ENCODE results near the gene PIK3C2A. TPM values are rescaled to one million over a fixed set of nuclear protein-coding genes. Genes with fewer than 3 reads are reported as not detected.

The PIK3C2A gene
- total and polyA plus RNA-seq, 2 donors = 12.6 to 18.5 TPM

- Histone ChIP-seq H3K27ac (ENCODE audit: low read depth in 1 of 2, low read length in 1 of 2) (no peak overlapping the region), H3K4me1 (ENCODE audit: control insufficient read depth in 2 of 2, insufficient read depth in 2 of 2, low read length in 2 of 2) (no peaks in the 10 kb centered on the region), H3K9me3 (ENCODE audit: control insufficient read depth in 2 of 2, insufficient read depth in 1 of 2, low read length in 1 of 2) (no peaks in the 10 kb centered on the region), H3K27me3 (ENCODE audit: control insufficient read depth in 2 of 2, insufficient read depth in 1 of 2, low read length in 1 of 2) (no peaks in the 10 kb centered on the region), H3K36me3 (ENCODE audit: control insufficient read depth in 2 of 2, insufficient read depth in 2 of 2, low read length in 1 of 2) (peaks cover 3 to 12% of the 10 kb centered on the region in 2 donors), H3K4me3 (ENCODE audit: low read length in 2 of 2) (no peak overlapping the region)
- WGBS = 97% methylated on average over 3 of the region's 3 CpGs
- no peak for DNase-seq (ENCODE audit: low read depth in 6 of 9, low spot score in 9 of 9)
Observed at GRCh38 chr11:17186932-17187692, 20.7 kb downstream of the PIK3C2A start.

DNA sequence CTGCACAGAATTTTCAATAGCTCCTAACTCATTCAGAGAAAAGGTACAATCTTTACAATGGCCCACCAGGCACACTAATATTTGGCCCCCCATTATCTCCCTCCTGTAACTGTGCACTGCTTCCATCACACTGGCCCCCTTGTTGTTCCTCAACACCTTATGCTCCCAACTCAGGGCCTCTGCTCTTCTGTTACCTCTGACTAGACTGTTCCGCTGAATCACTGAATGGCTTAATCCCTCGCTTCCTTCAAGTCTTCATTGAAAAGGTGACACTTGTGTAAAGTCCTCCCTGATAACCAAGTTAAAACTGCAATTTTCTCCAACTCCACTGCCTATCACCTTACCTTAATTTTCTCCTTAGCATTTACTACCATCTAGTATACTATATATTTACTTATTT lies 21.8 kb downstream of the PIK3C2A start:
- no peaks in the 10 kb centered on the region for H3K27me3 ChIP-seq (ENCODE audit: control insufficient read depth in 2 of 2, insufficient read depth in 1 of 2, low read length in 1 of 2)
- WGBS = 98% methylated on average over 2 of the region's 2 CpGs
- DNase-seq (ENCODE audit: low read depth in 6 of 9, low spot score in 9 of 9) = no peak
- H3K36me3 ChIP-seq (ENCODE audit: control insufficient read depth in 2 of 2, insufficient read depth in 2 of 2, low read length in 1 of 2) = peaks cover 3% of the 10 kb centered on the region in 2 donors
- H3K4me1 ChIP-seq (ENCODE audit: control insufficient read depth in 2 of 2, insufficient read depth in 2 of 2, low read length in 2 of 2) = no peaks in the 10 kb centered on the region
- no peaks in the 10 kb centered on the region for H3K9me3 ChIP-seq (ENCODE audit: control insufficient read depth in 2 of 2, insufficient read depth in 1 of 2, low read length in 1 of 2)
- no peak overlapping the region for H3K4me3 ChIP-seq (ENCODE audit: low read length in 2 of 2)
- H3K27ac ChIP-seq (ENCODE audit: low read depth in 1 of 2, low read length in 1 of 2) = no peak overlapping the region

DNA sequence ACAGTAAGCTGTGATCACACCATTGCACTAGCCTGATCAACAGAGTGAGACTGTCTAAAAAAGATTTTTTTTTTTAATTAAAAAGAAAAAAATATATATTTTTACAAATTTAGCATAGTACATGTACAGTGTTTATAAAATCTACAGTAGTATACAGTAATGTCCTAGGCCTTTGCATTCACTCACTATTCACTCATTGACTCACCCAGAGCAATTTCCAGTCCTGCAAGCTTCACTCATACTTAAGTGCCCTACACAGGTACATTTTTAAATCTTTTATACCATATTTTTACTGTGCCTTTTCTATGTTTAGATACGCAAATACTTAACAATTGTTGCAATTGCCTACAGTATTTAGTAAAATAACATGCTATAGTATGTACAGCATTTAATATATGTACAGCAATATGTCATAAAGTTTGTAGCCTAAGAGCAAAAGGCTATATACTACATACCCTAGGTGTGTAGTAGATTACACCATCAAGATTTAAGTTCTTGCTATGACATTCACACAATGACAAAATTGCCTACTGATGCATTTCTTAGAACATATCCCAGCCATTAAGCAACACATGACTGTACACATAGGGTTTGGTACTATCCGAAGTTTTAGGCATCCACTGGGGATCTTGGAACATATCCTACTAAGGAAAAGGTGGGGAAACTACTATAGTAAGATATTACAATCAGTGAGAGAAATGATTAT lies 22.8 kb downstream of the PIK3C2A start:
- no peaks in the 10 kb centered on the region for H3K27me3 ChIP-seq (ENCODE audit: control insufficient read depth in 2 of 2, insufficient read depth in 1 of 2, low read length in 1 of 2)
- no peaks in the 10 kb centered on the region for H3K9me3 ChIP-seq (ENCODE audit: control insufficient read depth in 2 of 2, insufficient read depth in 1 of 2, low read length in 1 of 2)
- 98% methylated on average over 2 of the region's 2 CpGs for WGBS
- H3K36me3 ChIP-seq (ENCODE audit: control insufficient read depth in 2 of 2, insufficient read depth in 2 of 2, low read length in 1 of 2) = peaks cover 3% of the 10 kb centered on the region in 2 donors
- no peak overlapping the region for H3K4me3 ChIP-seq (ENCODE audit: low read length in 2 of 2)
- no peak overlapping the region for H3K27ac ChIP-seq (ENCODE audit: low read depth in 1 of 2, low read length in 1 of 2)
- H3K4me1 ChIP-seq (ENCODE audit: control insufficient read depth in 2 of 2, insufficient read depth in 2 of 2, low read length in 2 of 2) = no peaks in the 10 kb centered on the region
- DNase-seq (ENCODE audit: low read depth in 6 of 9, low spot score in 9 of 9) = no peak

GRCh38 chr11:17183836-17184235 lies 23.9 kb downstream of the PIK3C2A start:
- no peak for DNase-seq (ENCODE audit: low read depth in 6 of 9, low spot score in 9 of 9)
- H3K9me3 ChIP-seq (ENCODE audit: control insufficient read depth in 2 of 2, insufficient read depth in 1 of 2, low read length in 1 of 2) = no peaks in the 10 kb centered on the region

DNA sequence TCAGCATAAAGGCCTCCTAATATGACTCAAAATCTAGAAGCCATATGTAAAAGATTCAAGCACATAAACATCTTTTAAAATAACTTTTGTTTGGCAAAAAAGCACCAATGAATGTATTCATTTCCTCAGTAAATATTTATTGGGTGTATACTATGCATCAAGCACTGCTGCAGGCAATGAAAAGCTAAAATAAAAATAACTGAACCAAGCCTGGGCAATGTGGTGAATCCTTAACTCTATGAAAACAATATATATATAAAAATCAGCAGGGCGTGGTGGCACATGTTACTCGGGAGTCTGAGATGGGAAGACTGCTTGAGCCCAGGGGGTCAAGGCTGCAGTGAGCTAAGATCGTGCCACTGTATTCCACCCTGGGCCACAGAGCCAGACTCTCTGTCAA lies 27.8 kb downstream of the PIK3C2A start:
- WGBS = 99% methylated on average over 3 of the region's 3 CpGs
- H3K27me3 ChIP-seq (ENCODE audit: control insufficient read depth in 2 of 2, insufficient read depth in 1 of 2, low read length in 1 of 2) = no peaks in the 10 kb centered on the region
- no peak for DNase-seq (ENCODE audit: low read depth in 6 of 9, low spot score in 9 of 9)

More at GRCh38 chr11:17183836-17184235, 23.9 kb downstream of the PIK3C2A start:
- no peaks in the 10 kb centered on the region for H3K27me3 ChIP-seq (ENCODE audit: control insufficient read depth in 2 of 2, insufficient read depth in 1 of 2, low read length in 1 of 2)
- 88% methylated on average over 1 of the region's 1 CpG for WGBS
- peaks cover 3% of the 10 kb centered on the region in 2 donors for H3K36me3 ChIP-seq (ENCODE audit: control insufficient read depth in 2 of 2, insufficient read depth in 2 of 2, low read length in 1 of 2)
- H3K4me1 ChIP-seq (ENCODE audit: control insufficient read depth in 2 of 2, insufficient read depth in 2 of 2, low read length in 2 of 2) = no peaks in the 10 kb centered on the region
- H3K4me3 ChIP-seq (ENCODE audit: low read length in 2 of 2) = no peak overlapping the region
- no peak overlapping the region for H3K27ac ChIP-seq (ENCODE audit: low read depth in 1 of 2, low read length in 1 of 2)

GRCh38 chr11:17173332-17173731 lies 34.5 kb downstream of the PIK3C2A start:
- no peak for DNase-seq (ENCODE audit: low read depth in 6 of 9, low spot score in 9 of 9)
- Histone ChIP-seq H3K27me3 (ENCODE audit: control insufficient read depth in 2 of 2, insufficient read depth in 1 of 2, low read length in 1 of 2) (no peaks in the 10 kb centered on the region), H3K4me1 (ENCODE audit: control insufficient read depth in 2 of 2, insufficient read depth in 2 of 2, low read length in 2 of 2) (no peaks in the 10 kb centered on the region), H3K36me3 (ENCODE audit: control insufficient read depth in 2 of 2, insufficient read depth in 2 of 2, low read length in 1 of 2) (peaks cover 0 to 6% of the 10 kb centered on the region in 2 donors), H3K4me3 (ENCODE audit: low read length in 2 of 2) (no peak overlapping the region), H3K27ac (ENCODE audit: low read depth in 1 of 2, low read length in 1 of 2) (no peak overlapping the region), H3K9me3 (ENCODE audit: control insufficient read depth in 2 of 2, insufficient read depth in 1 of 2, low read length in 1 of 2) (no peaks in the 10 kb centered on the region)
- 98% methylated on average over 2 of the region's 2 CpGs for WGBS

More for the DNA sequence above, 27.8 kb downstream of the PIK3C2A start:
- Histone ChIP-seq H3K4me1 (ENCODE audit: control insufficient read depth in 2 of 2, insufficient read depth in 2 of 2, low read length in 2 of 2) (no peaks in the 10 kb centered on the region), H3K9me3 (ENCODE audit: control insufficient read depth in 2 of 2, insufficient read depth in 1 of 2, low read length in 1 of 2) (no peaks in the 10 kb centered on the region), H3K27ac (ENCODE audit: low read depth in 1 of 2, low read length in 1 of 2) (no peak overlapping the region), H3K36me3 (ENCODE audit: control insufficient read depth in 2 of 2, insufficient read depth in 2 of 2, low read length in 1 of 2) (peaks cover 3% of the 10 kb centered on the region in 2 donors), H3K4me3 (ENCODE audit: low read length in 2 of 2) (no peak overlapping the region)

- Histone ChIP-seq H3K27me3 (ENCODE audit: control insufficient read depth in 2 of 2, insufficient read depth in 1 of 2, low read length in 1 of 2) (no peaks in the 10 kb centered on the region), H3K9me3 (ENCODE audit: control insufficient read depth in 2 of 2, insufficient read depth in 1 of 2, low read length in 1 of 2) (no peaks in the 10 kb centered on the region), H3K36me3 (ENCODE audit: control insufficient read depth in 2 of 2, insufficient read depth in 2 of 2, low read length in 1 of 2) (peaks cover 2 to 6% of the 10 kb centered on the region in 2 donors), H3K4me3 (ENCODE audit: low read length in 2 of 2) (no peak overlapping the region), H3K4me1 (ENCODE audit: control insufficient read depth in 2 of 2, insufficient read depth in 2 of 2, low read length in 2 of 2) (no peaks in the 10 kb centered on the region), H3K27ac (ENCODE audit: low read depth in 1 of 2, low read length in 1 of 2) (no peak overlapping the region)
- WGBS = 98% methylated on average over 1 of the region's 1 CpG
- DNase-seq (ENCODE audit: low read depth in 6 of 9, low spot score in 9 of 9) = no peak
Observed at GRCh38 chr11:17171916-17172315, 35.9 kb downstream of the PIK3C2A start.

DNA sequence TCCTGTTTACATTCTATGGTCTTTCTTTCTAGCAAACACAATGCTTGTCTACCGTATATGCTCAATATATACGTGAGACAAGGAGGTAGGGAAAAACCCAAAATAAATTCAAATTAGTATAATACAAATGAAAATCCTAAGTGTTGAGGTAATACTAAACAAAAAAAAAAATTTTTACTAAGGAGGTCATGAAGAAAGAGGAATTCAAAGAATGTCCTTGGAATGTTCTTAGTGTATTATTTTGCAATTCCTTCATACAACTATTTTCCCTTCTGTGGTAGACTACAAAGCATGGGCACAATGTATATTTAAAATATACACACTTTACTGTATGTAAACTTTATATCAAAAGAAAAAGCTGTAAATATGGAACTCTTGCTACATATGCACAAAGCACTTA lies 36.4 kb downstream of the PIK3C2A start:
- no peak overlapping the region for H3K27ac ChIP-seq (ENCODE audit: low read depth in 1 of 2, low read length in 1 of 2)
- H3K4me1 ChIP-seq (ENCODE audit: control insufficient read depth in 2 of 2, insufficient read depth in 2 of 2, low read length in 2 of 2) = no peaks in the 10 kb centered on the region
- no peak overlapping the region for H3K4me3 ChIP-seq (ENCODE audit: low read length in 2 of 2)
- WGBS = 97% methylated on average over 2 of the region's 2 CpGs
- H3K9me3 ChIP-seq (ENCODE audit: control insufficient read depth in 2 of 2, insufficient read depth in 1 of 2, low read length in 1 of 2) = no peaks in the 10 kb centered on the region
- H3K36me3 ChIP-seq (ENCODE audit: control insufficient read depth in 2 of 2, insufficient read depth in 2 of 2, low read length in 1 of 2) = peaks cover 5 to 6% of the 10 kb centered on the region in 2 donors
- DNase-seq (ENCODE audit: low read depth in 6 of 9, low spot score in 9 of 9) = no peak
- H3K27me3 ChIP-seq (ENCODE audit: control insufficient read depth in 2 of 2, insufficient read depth in 1 of 2, low read length in 1 of 2) = no peaks in the 10 kb centered on the region

GRCh38 chr11:17169876-17170275 lies 37.9 kb downstream of the PIK3C2A start:
- no peak for DNase-seq (ENCODE audit: low read depth in 6 of 9, low spot score in 9 of 9)
- H3K27ac ChIP-seq (ENCODE audit: low read depth in 1 of 2, low read length in 1 of 2) = no peak overlapping the region
- peaks cover 5 to 6% of the 10 kb centered on the region in 2 donors for H3K36me3 ChIP-seq (ENCODE audit: control insufficient read depth in 2 of 2, insufficient read depth in 2 of 2, low read length in 1 of 2)
- 99% methylated on average over 1 of the region's 1 CpG for WGBS
- no peaks in the 10 kb centered on the region for H3K9me3 ChIP-seq (ENCODE audit: control insufficient read depth in 2 of 2, insufficient read depth in 1 of 2, low read length in 1 of 2)
- H3K4me3 ChIP-seq (ENCODE audit: low read length in 2 of 2) = no peak overlapping the region
- no peaks in the 10 kb centered on the region for H3K4me1 ChIP-seq (ENCODE audit: control insufficient read depth in 2 of 2, insufficient read depth in 2 of 2, low read length in 2 of 2)
- no peaks in the 10 kb centered on the region for H3K27me3 ChIP-seq (ENCODE audit: control insufficient read depth in 2 of 2, insufficient read depth in 1 of 2, low read length in 1 of 2)

All from thymus (tissue), 11 donors.